SIG-M5 (cell line): Measurements from ENCODE around the gene FAM131A.
A peak's percentile ranks its signal among the peaks of the same experiment; 100 is the strongest.

ENCODE experiments used
- DNase-seq: peaks from one replicate; lab custom pipeline; 2025; lab: John Stamatoyannopoulos, UW

The FAM131A gene, protein sequence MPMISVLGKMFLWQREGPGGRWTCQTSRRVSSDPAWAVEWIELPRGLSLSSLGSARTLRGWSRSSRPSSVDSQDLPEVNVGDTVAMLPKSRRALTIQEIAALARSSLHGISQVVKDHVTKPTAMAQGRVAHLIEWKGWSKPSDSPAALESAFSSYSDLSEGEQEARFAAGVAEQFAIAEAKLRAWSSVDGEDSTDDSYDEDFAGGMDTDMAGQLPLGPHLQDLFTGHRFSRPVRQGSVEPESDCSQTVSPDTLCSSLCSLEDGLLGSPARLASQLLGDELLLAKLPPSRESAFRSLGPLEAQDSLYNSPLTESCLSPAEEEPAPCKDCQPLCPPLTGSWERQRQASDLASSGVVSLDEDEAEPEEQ

DNA sequence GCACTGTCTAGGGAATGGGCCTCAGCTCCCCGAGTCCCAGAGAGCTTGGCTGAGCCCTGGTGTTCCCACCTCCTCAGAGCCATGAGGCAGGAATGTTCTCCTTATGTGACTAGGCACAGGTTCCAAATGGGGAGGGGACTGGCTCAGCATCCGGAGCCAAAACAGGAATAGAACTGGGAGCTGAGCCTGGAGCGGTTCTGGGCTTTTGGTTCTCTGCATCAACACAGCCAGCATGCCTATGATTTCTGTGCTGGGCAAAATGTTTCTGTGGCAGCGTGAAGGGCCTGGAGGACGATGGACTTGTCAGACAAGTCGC lies at the start of gene FAM131A:
FAM131A (plus strand) TSS at position 202 of the 316 bp plus-strand sequence; CDS start at position 233, 31 bp downstream.
- no peak for DNase-seq

DNA sequence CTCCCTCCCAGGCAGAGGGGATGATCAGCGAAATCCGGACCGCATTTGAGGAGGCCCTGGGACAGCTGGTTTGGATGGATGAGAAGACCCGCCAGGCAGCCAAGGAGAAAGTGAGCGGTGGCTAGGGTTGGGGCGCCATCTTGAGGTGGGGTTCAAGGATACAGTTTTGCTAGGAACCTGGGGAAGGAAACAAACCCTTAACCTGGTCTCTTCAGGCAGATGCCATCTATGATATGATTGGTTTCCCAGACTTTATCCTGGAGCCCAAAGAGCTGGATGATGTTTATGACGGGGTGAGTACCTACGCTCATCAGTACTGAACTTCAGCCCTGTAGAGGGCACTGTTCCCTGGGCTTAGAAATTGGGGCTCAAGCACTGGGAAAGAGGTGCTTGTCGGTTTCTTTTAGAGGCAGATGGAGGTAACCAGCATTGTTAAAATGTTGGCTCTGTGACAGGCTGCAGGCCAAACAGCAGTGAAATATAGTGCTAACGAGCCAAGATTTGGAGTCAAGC lies 47.9 kb upstream of the FAM131A start:
- DNase-seq, result peak; percentile 11

DNA sequence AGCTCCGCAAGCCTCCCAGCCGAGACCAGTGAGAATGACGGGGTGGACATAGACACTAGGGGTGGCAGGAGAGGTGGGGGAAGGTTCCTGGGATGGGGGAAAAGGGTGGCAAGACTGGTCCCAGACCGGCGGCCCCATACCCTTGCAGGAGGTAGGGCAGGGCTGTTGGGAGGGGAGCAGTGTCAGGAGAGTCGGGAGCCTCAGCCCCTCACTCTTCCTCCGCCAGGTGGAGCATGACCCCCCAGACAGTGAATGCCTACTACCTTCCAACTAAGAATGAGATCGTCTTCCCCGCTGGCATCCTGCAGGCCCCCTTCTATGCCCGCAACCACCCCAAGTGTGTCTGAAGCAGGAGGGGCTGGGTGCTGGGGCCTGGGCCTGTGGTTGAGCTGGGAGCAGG lies 47.1 kb upstream of the FAM131A start:
- DNase-seq, result no peak

DNA sequence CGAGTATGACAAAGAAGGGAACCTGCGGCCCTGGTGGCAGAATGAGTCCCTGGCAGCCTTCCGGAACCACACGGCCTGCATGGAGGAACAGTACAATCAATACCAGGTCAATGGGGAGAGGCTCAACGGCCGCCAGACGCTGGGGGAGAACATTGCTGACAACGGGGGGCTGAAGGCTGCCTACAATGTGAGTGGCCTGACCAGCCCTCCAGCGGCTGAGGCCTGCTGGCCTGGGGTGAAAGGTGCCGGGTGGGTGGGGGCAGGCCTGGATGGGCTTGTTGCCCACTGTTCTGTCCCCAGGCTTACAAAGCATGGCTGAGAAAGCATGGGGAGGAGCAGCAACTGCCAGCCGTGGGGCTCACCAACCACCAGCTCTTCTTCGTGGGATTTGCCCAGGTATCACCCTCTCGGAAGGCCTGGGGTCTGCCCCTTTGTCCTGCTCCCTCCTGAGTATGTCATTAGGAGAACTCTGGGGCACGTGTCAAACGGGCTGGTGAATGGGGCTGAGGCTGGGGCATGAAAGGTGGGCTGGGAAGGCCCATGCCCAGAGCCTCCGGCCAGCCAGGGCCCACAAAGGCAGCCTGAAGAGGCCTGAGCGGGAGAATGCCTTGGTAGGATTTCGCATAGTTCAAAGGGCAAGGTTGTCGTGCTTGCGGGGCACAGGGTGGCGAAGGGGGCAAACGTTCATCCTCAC lies 46.2 kb upstream of the FAM131A start:
- no peak for DNase-seq

DNA sequence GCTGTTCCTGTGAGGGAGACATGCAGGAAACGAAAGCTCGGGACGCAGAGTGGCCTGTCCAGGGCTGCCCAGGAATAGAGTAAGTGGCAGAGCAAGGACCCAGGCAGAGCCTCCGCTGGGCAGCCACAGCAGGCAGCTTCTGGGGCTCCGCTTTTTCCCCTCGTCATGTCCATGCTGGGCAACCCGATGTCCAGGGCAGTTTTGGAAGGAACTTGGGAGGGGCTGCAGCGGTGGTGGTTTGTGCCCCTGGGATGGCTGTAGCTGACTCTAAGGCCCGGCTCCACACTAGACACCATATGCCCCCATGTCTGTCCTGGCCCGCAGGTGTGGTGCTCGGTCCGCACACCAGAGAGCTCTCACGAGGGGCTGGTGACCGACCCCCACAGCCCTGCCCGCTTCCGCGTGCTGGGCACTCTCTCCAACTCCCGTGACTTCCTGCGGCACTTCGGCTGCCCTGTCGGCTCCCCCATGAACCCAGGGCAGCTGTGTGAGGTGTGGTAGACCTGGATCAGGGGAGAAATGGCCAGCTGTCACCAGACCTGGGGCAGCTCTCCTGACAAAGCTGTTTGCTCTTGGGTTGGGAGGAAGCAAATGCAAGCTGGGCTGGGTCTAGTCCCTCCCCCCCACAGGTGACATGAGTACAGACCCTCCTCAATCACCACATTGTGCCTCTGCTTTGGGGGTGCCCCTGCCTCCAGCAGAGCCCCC lies 45.5 kb upstream of the FAM131A start:
- DNase-seq, result no peak

DNA sequence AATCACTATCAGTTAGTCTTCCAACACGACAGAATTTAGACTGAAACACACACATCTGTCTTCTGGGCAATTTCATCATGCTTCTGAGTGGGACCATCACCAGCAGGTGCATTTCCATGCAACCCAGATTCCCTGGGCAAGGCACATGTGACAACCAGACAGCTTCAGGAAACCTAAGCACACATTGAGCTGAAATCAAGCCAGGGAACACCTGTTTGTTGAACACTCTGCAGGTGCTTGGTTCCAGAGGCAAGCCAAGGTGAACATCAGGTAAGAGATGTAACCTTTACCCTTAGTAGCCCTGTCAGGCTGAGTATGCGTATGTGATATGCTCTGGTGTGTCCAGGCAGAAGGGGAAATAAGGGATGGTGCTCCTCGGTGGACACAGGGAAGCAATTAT lies 41.6 kb upstream of the FAM131A start:
- no peak for DNase-seq

DNA sequence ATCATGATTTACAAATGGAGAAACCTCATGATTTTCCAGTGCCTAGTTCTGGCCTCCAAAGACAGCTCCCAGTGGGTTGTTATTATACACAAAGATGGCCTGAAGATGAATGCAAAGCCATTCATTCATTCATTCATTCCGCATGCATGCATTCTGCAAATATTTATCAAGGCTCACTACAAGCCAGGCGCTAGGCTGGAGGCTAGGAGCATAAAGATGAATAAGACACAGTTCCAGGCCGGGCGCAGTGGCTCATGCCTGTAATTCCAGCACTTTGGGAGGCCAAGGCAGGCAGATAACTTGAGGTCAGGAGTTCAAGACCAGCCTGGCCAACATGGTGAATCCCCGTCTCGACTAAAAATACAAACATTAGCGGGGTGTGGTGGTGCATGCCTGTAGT lies 40.8 kb upstream of the FAM131A start:
- no peak for DNase-seq

DNA sequence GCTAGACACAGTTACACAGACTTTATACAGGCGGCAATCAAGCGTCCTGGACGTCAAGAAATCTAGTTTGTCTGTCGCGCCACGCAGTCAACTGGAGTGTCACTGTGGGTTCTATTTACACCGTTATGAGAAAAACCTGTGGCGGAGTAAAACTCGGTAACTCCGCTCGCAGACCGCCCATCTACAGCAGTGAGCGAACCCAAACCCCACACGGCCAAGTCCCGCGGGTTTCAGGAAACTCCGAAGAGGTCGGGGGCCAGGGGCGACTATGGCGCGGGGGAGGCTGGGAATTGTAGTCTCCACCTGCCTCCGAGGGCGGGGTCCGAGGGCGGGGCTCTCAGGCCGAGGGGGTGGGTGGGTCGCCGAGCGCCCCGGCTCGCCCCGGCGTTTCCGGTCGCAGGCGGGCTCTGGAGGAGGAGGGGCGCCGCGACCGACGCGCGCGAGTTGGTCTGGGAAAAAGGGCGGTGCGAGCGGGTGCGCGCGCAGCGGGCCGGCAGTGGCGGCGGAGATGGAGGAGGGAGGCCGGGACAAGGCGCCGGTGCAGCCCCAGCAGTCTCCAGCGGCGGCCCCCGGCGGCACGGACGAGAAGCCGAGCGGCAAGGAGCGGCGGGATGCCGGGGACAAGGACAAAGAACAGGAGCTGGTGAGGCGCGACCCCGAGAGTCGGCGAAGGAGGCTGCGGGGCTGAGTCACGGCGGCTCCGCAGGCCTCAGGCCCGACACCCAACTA lies 38.5 kb upstream of the FAM131A start, which contains the start of gene PSMD2:
PSMD2 (plus strand) TSS at position 483 of the 729 bp plus-strand sequence; CDS start at position 509, 26 bp downstream.
- peak; percentile 86 for DNase-seq

DNA sequence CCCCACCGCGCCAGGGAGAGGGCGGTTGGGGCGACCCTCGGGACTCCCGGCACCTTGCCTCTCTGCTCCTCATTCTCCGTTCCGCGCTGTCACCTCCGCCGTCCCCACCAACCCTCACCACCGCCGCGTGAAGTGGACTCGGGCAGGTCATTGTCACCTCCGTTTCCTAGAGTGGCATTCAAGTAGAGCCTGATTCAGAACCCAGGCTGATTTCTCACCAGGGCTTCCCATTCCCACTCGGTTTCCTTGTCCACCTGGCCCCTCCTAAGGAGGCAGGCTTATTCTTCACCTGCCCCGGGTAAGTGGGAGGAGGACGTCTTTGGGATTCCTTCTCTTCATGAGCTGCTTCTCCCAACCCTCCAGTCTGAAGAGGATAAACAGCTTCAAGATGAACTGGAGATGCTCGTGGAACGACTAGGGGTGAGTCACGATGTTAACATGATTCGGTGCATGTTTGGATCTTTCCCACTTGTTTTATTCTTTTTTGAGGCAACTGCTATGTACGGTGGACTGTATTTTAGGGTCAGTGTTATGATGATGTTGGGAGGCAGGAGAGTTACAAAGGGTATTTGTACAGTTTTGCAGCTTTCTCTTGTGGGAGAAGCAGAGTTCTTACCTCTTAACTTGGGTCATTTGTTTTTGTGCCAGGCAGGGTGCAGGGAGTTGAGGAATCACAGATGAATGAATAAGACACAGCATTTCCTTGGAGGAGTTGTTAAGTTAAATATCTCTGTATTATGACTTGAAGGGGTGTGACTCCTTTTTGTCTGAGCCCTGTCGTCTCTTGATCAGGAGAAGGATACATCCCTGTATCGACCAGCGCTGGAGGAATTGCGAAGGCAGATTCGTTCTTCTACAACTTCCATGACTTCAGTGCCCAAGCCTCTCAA lies 37.7 kb upstream of the FAM131A start:
- DNase-seq, result no peak

DNA sequence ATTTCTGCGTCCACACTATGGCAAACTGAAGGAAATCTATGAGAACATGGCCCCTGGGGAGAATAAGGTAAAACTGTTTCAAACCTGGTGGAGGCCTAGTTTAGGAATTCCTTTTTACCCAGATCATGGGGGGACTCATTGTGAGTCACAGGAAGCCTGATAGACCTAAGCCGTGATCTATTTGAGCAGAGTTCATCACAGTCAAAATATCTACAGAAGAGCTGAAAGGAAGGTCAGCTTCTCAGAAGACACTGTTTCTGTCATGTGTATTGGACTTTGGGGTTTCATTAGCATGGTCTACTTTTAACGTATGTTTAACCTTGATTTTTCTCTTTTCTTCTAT lies 37.1 kb upstream of the FAM131A start:
- DNase-seq, result no peak

DNA sequence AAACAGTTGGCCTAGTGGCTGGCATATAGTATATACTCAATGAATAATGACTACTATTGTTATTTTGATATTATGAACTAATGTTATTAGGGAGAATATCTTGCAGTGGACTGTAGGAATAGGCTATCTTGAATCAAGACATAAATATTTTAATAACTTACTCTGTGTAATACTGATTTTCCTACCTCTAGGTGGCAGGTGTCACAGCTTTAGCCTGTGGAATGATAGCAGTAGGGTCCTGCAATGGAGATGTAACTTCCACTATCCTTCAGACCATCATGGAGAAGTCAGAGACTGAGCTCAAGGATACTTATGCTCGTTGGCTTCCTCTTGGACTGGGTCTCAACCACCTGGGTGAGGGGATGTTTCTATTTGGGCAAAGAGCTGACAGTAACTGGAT lies 31.8 kb upstream of the FAM131A start:
- no peak for DNase-seq

DNA sequence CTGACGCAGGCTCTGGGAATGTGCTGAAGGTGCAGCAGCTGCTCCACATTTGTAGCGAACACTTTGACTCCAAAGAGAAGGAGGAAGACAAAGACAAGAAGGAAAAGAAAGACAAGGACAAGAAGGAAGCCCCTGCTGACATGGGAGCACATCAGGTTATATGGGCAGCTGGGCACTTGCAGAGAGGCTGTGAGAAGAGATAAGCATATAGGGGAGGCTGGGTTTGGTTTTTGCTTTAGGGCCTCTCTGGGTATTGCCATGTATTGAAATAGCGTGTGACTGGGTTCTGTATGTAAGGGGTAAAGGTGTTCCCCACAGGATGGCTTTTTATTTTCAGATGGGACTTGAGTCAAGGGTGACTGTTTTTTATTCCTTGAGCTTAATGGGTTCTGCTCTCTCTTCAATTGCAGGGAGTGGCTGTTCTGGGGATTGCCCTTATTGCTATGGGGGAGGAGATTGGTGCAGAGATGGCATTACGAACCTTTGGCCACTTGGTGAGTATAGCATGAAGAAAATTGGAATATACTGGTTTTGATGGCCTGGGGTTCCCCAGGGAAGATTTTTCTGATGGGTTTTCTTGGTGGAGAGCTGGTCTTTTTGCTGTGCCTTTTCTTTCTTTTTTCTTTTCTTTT lies 30.9 kb upstream of the FAM131A start:
- DNase-seq, result no peak

DNA sequence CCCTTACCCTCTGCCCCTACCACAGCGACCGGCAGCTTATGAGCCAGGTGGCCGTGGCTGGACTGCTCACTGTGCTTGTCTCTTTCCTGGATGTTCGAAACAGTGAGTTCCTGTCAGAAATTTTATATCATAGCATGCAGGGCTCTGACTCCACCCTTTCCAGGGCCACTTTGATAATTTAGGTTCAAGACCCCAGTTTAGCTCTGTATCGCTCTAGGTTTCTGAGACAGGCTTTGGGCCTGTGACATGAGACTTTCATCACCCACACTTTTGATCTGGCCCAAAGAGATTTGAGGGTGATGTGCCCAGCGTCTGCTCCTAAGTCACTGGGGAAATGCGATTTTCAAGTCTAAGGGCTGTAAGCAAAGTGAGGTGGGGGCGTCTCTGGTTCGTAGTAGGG lies 29.5 kb upstream of the FAM131A start:
- no peak for DNase-seq

DNA sequence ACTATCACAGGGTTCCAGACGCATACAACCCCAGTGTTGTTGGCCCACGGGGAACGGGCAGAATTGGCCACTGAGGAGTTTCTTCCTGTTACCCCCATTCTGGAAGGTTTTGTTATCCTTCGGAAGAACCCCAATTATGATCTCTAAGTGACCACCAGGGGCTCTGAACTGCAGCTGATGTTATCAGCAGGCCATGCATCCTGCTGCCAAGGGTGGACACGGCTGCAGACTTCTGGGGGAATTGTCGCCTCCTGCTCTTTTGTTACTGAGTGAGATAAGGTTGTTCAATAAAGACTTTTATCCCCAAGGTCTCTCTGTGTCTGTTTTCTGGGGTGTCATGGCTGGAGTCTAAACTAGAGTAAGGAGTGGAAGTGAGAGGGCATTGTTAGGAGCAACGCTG lies 28.7 kb upstream of the FAM131A start:
- no peak for DNase-seq

DNA sequence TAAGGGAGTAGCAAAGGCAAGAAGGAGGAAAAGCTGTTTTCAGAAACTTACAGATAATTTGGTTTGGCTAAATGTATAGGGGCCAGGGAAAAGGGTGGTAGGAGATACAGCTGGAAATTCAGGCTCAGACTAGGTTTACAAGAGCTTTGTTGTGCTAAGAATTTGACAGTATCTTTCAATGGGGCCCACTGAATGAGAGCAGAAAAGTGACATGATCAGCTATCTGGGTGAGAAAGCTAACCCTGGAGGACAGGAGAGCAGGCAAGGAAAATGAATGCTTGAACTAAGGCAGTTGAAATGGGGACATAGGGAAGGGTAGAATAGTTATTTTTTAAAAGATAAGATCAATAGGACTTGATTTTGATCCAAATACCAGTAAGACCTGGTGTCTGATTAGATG lies 25.8 kb upstream of the FAM131A start:
- DNase-seq, result no peak

DNA sequence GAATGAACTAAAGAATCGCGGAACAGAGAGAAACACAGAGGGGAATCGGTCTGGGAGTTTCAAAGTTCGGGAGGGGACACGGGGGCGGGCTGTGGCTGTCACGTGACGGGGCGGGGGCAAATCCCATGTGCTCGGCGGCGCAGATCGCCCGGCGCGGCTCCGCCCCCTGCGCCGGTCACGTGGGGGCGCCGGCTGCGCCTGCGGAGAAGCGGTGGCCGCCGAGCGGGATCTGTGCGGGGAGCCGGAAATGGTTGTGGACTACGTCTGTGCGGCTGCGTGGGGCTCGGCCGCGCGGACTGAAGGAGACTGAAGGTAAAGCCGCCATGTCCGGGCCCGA lies 23.1 kb upstream of the FAM131A start, which contains the start of gene EIF4G1:
EIF4G1 (plus strand) TSS at position 244 of the 337 bp plus-strand sequence. CDS start 1,191 bp downstream, outside the sequence.
- peak; percentile 50 for DNase-seq

DNA sequence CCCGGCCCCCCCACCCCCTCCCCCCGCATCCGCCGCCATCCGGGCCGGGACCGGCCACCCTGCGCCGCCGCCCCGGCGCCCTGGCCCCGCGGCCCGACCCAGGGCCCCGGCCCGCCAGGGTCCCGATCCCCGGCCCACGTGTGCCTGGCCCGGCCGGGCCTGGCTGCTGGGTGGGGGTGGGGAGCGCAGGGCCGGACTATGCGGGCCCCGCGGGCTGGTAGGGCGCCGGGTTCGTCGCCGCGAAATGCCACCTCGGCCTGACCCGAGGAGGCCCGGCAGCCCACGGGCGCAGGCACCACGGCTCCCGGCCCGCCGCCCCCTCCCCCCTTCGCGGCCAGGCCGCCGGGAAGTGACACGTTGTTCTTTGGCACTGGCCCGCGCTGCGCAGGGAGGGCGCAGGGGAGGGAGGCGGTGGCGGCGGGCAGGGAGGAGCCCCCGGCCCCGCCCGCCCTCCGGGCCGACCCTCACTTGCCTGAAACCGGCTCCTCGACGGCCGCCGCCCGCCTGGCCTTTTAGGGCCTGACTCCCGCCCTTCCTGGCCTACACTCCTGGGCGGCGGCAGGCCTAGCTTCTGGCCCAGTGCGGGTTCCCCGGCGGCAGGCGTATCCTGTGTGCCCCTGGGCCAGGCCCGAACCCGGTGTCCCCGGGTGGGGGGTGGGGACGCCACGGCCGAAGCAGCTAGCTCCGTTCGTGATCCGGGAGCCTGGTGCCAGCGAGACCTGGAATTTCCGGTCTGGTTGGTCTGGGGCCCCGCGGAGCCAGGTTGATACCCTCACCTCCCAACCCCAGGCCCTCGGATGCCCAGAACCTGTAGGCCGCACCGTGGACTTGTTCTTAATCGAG lies 22.5 kb upstream of the FAM131A start:
- no peak for DNase-seq

DNA sequence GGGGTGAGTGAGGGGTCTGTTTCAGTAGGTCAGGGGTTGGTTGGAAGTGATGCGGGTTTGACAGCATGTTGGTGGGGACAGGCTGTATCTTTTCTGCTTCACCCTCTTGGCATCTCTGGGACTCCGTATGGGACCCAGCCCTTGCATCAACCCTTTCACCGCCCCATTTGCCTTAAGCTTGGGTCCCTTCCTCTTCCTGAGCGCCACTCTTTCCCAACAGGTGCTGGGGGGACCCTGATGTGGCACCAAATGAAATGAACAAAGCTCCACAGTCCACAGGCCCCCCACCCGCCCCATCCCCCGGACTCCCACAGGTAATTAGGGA lies 21.9 kb upstream of the FAM131A start:
- no peak for DNase-seq

DNA sequence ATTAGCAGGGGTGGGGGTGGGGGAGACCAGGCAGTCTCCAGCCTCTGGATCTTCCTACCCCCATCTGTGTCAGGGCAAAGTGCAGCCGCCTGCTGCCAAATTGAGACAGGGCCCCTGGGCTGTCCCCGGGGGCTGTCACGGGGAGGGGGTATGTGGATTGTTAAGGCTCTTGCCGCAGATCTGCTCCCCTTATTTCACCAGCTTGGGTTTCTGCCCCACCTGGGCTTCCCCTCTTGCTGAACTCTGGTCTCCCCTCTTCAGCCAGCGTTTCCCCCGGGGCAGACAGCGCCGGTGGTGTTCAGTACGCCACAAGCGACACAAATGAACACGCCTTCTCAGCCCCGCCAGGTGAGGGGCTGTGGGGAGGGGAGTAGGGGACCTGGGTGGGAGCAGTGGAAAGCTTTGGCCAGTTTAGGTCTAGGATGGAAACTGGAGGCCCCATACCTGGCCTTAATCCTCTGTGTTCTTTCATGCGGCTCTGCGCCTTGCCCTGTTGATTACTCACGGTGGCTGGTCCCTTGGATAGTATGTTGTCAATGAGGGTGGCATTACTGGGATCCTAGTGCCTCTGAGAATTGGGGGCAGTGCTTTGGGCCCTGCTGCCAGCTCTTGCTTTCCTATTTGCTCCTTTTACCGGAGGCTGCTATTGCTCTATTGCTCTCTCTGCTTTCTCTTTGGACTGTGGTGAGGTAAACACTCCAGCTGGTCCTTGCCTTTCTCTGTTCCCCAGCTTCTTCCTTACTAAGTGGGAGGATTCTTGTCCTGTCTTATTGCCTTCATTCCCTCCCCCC lies 21.3 kb upstream of the FAM131A start:
- no peak for DNase-seq
